GM10266 (cell line): ENCODE measurements around the gene PRMT5.
"Not testable (repeated sequence)": the region's sequence is repeated elsewhere in the genome, so short reads cannot be mapped to it uniquely, and the experiment has no call there.

Experiments used
- DNase-seq: peaks from one replicate; pipeline ENCODE4 v3.0.0; 2012; ENCODE audit errors: extremely low spot score
- CTCF ChIP-seq: IDR thresholded peaks from 2 replicates; pipeline ENCODE4 v1.5.1; 2012; ENCODE audit warnings: mild to moderate bottlenecking, low read depth; ENCODE audit not compliant: control insufficient read depth, insufficient read depth; ENCODE audit errors: missing control alignments

The PRMT5 gene

DNA sequence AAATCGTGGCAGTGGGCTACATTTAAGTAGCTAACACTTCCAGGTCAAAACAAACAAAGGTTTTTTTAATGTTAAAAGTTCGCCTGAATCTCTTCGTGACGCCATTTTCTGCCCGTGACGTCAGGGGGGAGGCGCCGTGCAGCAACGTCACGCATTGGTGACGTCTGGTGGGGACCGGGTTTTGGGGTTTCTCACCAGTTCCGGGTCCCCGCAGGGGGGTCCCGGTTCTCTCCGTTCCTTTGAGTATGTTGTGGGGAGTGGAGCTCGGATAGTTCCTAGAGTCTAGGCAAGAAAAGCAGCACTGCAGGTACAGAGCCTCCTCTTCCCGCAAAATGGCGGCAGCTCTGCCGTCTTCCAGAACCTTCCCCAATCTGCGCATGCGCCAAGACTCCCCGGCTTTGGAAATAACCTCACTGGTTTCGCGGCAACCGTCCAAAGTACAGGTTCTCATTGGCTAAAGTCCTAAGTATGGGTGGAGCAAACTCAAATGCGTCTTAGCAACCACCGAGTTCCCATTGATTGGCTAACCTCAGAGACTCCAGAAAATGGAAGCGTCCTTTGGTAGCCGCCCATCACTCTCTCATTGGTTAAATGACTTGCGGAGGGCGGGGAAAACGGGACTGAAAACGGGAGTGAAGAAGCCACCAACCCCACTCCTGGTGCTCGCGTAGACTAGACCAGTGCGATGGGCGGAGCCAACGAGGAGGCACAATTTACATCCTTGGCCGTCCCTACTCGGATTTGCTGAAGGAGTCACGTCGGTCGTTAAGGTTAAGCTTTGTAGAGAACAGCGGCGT lies 10.2 kb downstream of the PRMT5 start, which contains the start of gene RBM23:
TSS of gene RBM23 (minus strand) at position 346 of the 797 bp plus-strand sequence.
- DNase-seq = peak; percentile 90
- TF ChIP-seq CTCF = no peak

DNA sequence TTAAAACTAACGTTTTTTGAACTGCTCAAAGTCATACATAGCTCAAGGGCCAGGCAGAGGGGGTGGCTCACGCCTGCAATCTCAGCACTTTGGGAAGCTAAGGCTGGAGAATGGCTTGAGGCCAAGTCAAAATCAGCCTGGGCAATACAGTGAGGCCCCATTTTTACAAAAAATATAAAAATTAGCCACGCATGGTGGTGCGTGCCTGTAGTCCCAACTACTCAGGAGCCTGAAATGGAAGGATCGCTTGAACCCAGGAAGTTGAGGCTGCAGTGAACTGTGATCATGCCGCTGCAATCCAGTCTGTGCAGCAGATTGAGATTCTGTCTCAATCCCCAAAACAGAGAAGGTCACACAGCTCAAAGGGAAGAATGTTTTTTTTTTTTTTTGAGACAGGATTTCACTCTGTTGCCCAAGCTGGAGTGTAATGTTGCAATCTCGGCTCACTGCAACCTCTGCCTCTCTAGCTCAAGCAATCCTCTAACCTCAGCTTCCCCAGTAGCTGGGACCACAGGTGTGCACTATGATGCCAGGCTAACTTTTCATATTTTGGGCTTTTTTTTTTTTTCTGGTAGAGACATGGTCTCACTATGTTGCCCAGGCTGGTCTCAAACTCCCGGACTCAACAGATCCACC lies 13.2 kb downstream of the PRMT5 start:
- DNase-seq = no peak
- TF ChIP-seq CTCF = no peak

DNA sequence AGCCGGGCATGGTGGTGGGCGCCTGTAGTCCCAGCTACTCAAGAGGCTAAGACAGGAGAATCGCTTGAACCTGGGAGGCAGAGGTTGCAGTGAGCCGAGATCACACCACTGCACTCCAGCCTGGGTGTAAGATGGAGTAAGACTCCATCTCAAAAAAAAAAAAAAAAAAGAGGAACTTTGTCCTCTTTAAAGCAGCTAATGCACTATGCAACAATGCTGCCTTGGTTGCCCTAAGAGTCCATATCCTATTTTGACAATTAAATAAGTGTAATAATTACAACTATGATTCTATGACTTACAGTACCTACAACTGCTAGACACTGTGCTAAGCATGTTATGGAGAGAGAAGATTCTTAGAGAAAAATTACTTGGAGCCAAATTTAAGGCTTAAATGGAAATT lies 14.3 kb downstream of the PRMT5 start:
- not testable (repeated sequence) for DNase-seq

- TF ChIP-seq CTCF = no peak
- no peak for DNase-seq
Measured at GRCh38 chr14:22910916-22911315, 18.3 kb downstream of the PRMT5 start.

GRCh38 chr14:22908601-22909000 lies 20.6 kb downstream of the PRMT5 start:
- no peak for DNase-seq
- TF ChIP-seq CTCF = no peak

DNA sequence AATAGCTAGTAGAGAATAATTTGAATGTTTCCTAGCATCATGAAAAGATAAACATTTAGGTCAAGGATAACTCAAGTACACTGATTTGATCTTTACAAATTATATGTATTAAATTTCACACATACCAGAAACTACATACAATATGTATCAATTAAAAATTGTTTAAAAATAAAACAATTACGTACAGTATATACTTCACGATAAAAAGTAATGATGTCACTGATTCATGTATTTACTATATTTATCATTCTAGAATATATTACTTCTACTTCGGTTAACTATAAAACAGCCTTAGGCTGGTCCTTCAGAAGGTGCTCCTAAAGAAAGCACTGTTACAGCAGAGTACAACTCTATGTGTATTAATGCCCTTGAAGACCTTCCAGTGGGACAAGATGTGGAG lies 21.7 kb downstream of the PRMT5 start:
- TF ChIP-seq CTCF = no peak
- DNase-seq = no peak

DNA sequence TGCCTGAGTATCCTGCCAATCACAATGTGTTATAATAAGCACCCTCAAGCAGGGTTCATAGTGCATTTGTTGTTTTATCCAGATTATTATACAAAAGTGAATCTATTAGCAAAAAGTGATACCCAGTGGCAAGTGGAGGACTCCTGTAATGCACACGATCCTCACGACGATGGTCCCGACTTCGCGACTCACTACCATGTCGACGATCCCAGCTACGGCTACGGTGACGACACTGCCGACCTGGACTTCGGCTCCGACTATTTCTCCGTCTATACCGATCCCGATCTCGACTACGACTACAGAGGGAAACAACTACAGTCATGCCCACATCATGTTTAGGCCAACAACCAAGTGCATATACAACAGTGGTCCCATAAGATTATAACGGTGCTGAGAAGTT lies 23.1 kb downstream of the PRMT5 start:
- no peak for TF ChIP-seq CTCF
- DNase-seq = no peak

DNA sequence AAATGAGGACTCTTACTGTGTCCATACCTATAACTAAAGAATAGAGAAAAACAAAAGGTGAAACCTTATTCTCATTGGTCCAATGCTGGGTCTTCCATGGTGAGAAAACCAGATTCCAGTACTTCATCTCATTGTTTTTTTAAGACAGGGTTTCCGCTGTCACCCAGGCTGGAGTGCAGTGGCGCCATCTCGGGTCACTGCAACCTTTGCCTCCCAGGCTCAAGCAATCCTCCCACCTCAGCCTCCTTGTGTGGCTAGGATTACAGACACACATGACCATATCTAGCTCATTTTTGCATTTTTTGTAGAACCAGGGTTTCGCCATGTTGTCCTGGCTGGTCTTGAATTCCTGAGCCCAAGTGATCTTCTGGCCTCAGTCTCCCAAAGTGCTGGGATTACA lies 23.5 kb downstream of the PRMT5 start:
- TF ChIP-seq CTCF = no peak
- no peak for DNase-seq
